Stimulated activated memory B cell treated with anti-CD40 and anti-IgM and Interleukin-4, amounts not matched to agents 10 μg/mL and 1 μg/mL and 100 μg/mL, for 72 hours (primary cell): ENCODE results near the gene BRPF1.
"Not testable (repeated sequence)": the region's sequence is repeated elsewhere in the genome, so short reads cannot be mapped to it uniquely, and the experiment has no call there.

Experiments
- ATAC-seq: fragments of 150-1000 bp; cut with Tn5 transposase; 2 replicates; pipeline ENCODE4 v1.10.0; 2021
- H3K27ac Mint-ChIP-seq: one replicate; pipeline ENCODE4 v1.8.0; 2022; ENCODE audit warnings: mild to moderate bottlenecking, mixed read lengths
- H3K27me3 Mint-ChIP-seq: one replicate; pipeline ENCODE4 v1.8.0; 2022; ENCODE audit warnings: mixed read lengths
- H3K36me3 Mint-ChIP-seq: one replicate; pipeline ENCODE4 v1.8.0; 2022; ENCODE audit warnings: mixed read lengths
- H3K4me1 Mint-ChIP-seq: one replicate; pipeline ENCODE4 v1.8.0; 2022; ENCODE audit warnings: mixed read lengths
- H3K4me3 Mint-ChIP-seq: one replicate; pipeline ENCODE4 v1.8.0; 2022; ENCODE audit warnings: mild to moderate bottlenecking, moderate library complexity, mixed read lengths
- H3K9me3 Mint-ChIP-seq: one replicate; pipeline ENCODE4 v1.8.0; 2022; ENCODE audit warnings: mixed read lengths

Gene BRPF1

GRCh38 chr3:9762871-9763270 is 31.3 kb downstream of the BRPF1 start:
- peaks cover 41% of the 10 kb centered on the region for H3K36me3 Mint-ChIP-seq
- no peak overlapping the region for H3K4me3 Mint-ChIP-seq
- peaks cover 9% of the 10 kb centered on the region for H3K4me1 Mint-ChIP-seq
- no peaks in the 10 kb centered on the region for H3K9me3 Mint-ChIP-seq
- ATAC-seq: no peak
- H3K27me3 Mint-ChIP-seq: no peaks in the 10 kb centered on the region
- no peak overlapping the region for H3K27ac Mint-ChIP-seq

GRCh38 chr3:9765865-9766264 is 34.3 kb downstream of the BRPF1 start:
- H3K9me3 Mint-ChIP-seq: no peaks in the 10 kb centered on the region
- peaks cover 33% of the 10 kb centered on the region for H3K4me1 Mint-ChIP-seq
- no peak for ATAC-seq
- H3K27me3 Mint-ChIP-seq: peaks cover 17% of the 10 kb centered on the region
- no peak overlapping the region for H3K27ac Mint-ChIP-seq
- H3K36me3 Mint-ChIP-seq: peaks cover 17% of the 10 kb centered on the region
- H3K4me3 Mint-ChIP-seq: no peak overlapping the region

- peaks cover 20% of the 10 kb centered on the region for H3K27me3 Mint-ChIP-seq
- no peak for ATAC-seq
- H3K27ac Mint-ChIP-seq: peak overlapping the region; percentile 26
- no peak overlapping the region for H3K4me3 Mint-ChIP-seq
- no peaks in the 10 kb centered on the region for H3K9me3 Mint-ChIP-seq
- H3K36me3 Mint-ChIP-seq: peaks cover 10% of the 10 kb centered on the region
- H3K4me1 Mint-ChIP-seq: peaks cover 33% of the 10 kb centered on the region
Observed at GRCh38 chr3:9767418-9767817, 35.9 kb downstream of the BRPF1 start.

- Mint-ChIP-seq H3K4me1 (peaks cover 33% of the 10 kb centered on the region), H3K9me3 (no peaks in the 10 kb centered on the region), H3K27ac (peak overlapping the region; percentile 26), H3K4me3 (no peak overlapping the region), H3K36me3 (peaks cover 5% of the 10 kb centered on the region), H3K27me3 (peaks cover 20% of the 10 kb centered on the region)
- ATAC-seq: no peak
Observed at GRCh38 chr3:9768141-9768775, 36.7 kb downstream of the BRPF1 start.

GRCh38 chr3:9769012-9769411 is 37.5 kb downstream of the BRPF1 start:
- Mint-ChIP-seq H3K4me1 (peaks cover 33% of the 10 kb centered on the region), H3K36me3 (peaks cover 5% of the 10 kb centered on the region), H3K27me3 (peaks cover 20% of the 10 kb centered on the region), H3K27ac (peak overlapping the region; percentile 3), H3K4me3 (peak overlapping the region; percentile 55), H3K9me3 (no peaks in the 10 kb centered on the region)
- no peak for ATAC-seq

GRCh38 chr3:9769426-9770275 is 38.1 kb downstream of the BRPF1 start, which contains the start of gene CAMK1:
Gene CAMK1, minus strand, starts transcription at chr3:9769947. Its CDS starts 2,198 bp downstream, at chr3:9767749.
- ATAC-seq: peak; percentile 85
- Mint-ChIP-seq H3K36me3 (peaks cover 5% of the 10 kb centered on the region), H3K4me3 (peak within 1 kb of the TSS; percentile 55), H3K27ac (peak within 1 kb of the TSS; percentile 3), H3K27me3 (peaks cover 20% of the 10 kb centered on the region), H3K9me3 (no peaks in the 10 kb centered on the region), H3K4me1 (peaks cover 33% of the 10 kb centered on the region)

- Mint-ChIP-seq H3K9me3 (no peaks in the 10 kb centered on the region), H3K27me3 (peaks cover 20% of the 10 kb centered on the region), H3K27ac (peak overlapping the region; percentile 3), H3K4me3 (peak overlapping the region; percentile 55), H3K36me3 (peaks cover 5% of the 10 kb centered on the region), H3K4me1 (peaks cover 33% of the 10 kb centered on the region)
- ATAC-seq: no peak
Observed at GRCh38 chr3:9770276-9770812, 38.8 kb downstream of the BRPF1 start.

GRCh38 chr3:9771007-9771406 is 39.5 kb downstream of the BRPF1 start:
- not testable (repeated sequence) for H3K9me3 Mint-ChIP-seq, H3K36me3 Mint-ChIP-seq, ATAC-seq
- peak overlapping the region; percentile 54 for H3K4me3 Mint-ChIP-seq
- H3K4me1 Mint-ChIP-seq: peaks cover 33% of the 10 kb centered on the region
- peak overlapping the region; percentile 3 for H3K27ac Mint-ChIP-seq
- peaks cover 20% of the 10 kb centered on the region for H3K27me3 Mint-ChIP-seq

GRCh38 chr3:9776896-9777693 is 45.6 kb downstream of the BRPF1 start:
- peak overlapping the region; percentile 97 for H3K27ac Mint-ChIP-seq
- H3K36me3 Mint-ChIP-seq: peaks cover 10% of the 10 kb centered on the region
- no peaks in the 10 kb centered on the region for H3K27me3 Mint-ChIP-seq
- no peaks in the 10 kb centered on the region for H3K9me3 Mint-ChIP-seq
- H3K4me1 Mint-ChIP-seq: peaks cover 53% of the 10 kb centered on the region
- ATAC-seq: no peak
- H3K4me3 Mint-ChIP-seq: no peak overlapping the region

- no peak for ATAC-seq
- Mint-ChIP-seq H3K36me3 (peaks cover 15% of the 10 kb centered on the region), H3K27me3 (no peaks in the 10 kb centered on the region), H3K4me1 (peaks cover 59% of the 10 kb centered on the region), H3K27ac (peak overlapping the region; percentile 97), H3K9me3 (no peaks in the 10 kb centered on the region), H3K4me3 (no peak overlapping the region)
Observed at GRCh38 chr3:9777694-9778021, 46.1 kb downstream of the BRPF1 start.

- Mint-ChIP-seq H3K4me3 (no peak overlapping the region), H3K4me1 (peaks cover 63% of the 10 kb centered on the region), H3K27me3 (no peaks in the 10 kb centered on the region), H3K27ac (peak overlapping the region; percentile 97), H3K9me3 (no peaks in the 10 kb centered on the region), H3K36me3 (peaks cover 20% of the 10 kb centered on the region)
- peak; percentile 55 for ATAC-seq
Observed at GRCh38 chr3:9778143-9779074, 46.9 kb downstream of the BRPF1 start.

- Mint-ChIP-seq H3K4me1 (peaks cover 63% of the 10 kb centered on the region), H3K4me3 (no peak overlapping the region), H3K36me3 (peaks cover 27% of the 10 kb centered on the region), H3K27ac (peak overlapping the region; percentile 97), H3K27me3 (no peaks in the 10 kb centered on the region), H3K9me3 (no peaks in the 10 kb centered on the region)
- ATAC-seq: no peak
Observed at GRCh38 chr3:9779075-9779593, 47.6 kb downstream of the BRPF1 start.

- peak overlapping the region; percentile 55 for H3K4me3 Mint-ChIP-seq
- peaks cover 63% of the 10 kb centered on the region for H3K4me1 Mint-ChIP-seq
Observed at GRCh38 chr3:9779721-9780457, 48.4 kb downstream of the BRPF1 start.

More at GRCh38 chr3:9779721-9780457, 48.4 kb downstream of the BRPF1 start:
- ATAC-seq: peak; percentile 93
- no peaks in the 10 kb centered on the region for H3K27me3 Mint-ChIP-seq
- H3K36me3 Mint-ChIP-seq: peaks cover 29% of the 10 kb centered on the region
- H3K27ac Mint-ChIP-seq: peak overlapping the region; percentile 97
- no peaks in the 10 kb centered on the region for H3K9me3 Mint-ChIP-seq
